HCEC 1CT (cell line): ENCODE results near the gene TPGS1.

ENCODE experiments used
- DNase-seq: peaks from one replicate; pipeline ENCODE4 v3.0.0-alpha.2; 2017

TPGS1 gene

DNA sequence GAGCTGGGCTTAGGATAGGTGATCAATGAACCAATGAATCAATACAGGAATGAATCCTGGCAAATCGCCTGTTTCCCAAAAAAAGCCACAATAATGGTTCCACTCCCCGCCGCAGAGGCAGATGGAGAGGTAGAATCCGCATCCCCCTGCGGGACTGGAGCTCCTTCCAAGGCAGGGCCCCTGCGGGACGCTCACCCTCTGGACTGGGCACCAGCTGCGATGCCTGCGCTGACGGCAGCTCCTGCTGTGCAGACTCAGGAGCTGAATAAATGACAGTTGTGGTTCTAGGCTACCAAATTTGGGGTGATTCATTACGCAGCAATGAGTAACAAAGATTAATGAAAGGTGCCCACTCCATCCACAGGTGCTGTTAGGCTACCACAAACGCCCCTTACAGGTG is 15.4 kb downstream of the TPGS1 start:
- no peak for DNase-seq

DNA sequence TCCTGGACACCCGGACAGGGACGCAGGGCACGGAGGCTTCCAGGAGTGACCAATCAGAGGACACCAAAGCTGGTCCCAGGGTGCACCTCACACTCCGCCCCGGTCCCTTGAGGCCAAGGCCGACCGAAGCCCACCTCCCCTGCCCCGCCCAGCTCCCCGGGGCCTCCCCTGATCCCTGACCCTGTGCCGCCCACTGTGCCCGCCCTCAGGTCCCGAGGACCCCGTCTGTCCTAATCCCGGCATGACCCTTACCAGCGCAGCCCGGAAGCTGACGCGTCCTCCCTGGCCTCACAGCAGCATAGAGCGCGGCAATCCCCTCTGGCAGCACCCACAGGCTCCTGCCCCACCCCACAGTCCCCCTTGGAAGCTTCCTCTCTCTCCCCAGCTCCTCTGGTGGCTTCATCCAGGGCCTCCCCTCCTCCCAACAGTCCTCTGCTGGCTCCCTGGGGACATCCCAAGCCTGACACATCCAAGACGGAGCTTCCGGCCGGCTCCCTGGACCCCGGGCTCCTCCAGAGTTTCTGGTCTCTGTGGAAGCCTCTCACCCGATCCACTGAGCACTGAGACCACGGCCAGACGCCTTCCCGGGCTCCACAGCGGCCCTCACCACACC is 16.9 kb downstream of the TPGS1 start:
- no peak for DNase-seq

DNA sequence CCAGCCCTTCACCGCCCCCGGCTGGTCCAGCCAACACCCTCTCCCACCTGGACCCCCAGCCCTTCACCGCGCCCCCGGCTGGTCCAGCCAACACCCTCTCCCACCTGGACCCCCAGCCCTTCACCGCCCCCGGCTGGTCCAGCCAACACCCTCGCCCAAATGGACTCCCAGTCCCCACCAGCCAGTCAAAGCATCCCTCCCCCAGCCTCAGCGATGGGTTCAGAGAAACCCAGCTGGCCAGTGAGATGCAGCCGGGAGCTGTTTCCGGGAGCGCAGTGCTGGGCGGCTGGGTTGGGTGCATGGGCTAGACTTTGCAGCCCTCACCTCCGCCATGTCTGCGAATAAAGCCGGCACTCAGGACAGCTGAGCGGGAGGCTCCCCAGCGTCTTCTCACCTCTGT is 17.7 kb downstream of the TPGS1 start:
- DNase-seq: no peak

DNA sequence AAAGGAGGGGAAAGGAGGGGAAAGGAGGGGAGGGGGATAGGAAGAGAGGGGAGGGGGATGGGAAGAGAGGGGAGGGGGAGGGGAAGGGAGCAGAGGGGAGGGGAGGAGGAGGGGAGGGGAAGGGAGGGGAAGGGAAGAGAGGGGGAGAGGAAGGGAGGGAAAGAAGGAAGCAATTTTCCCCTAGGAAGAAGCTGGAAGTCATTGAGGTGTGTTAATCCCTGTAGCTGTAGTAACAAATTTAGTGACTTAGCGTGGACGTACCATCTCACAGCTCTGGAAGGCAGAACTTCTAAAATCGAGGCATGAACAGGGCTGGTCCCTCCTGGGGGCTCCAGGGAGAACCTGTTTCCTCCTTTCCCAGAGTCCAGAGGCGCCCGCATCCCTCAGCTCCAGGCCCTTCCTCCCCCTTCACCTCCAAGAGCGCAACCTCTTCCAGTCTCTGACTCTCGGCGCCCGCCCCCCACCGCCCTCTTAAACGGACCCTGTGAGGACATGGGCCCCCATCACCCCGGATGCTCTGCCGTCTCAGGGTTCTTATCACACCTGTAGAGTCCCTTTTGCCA is 18.6 kb downstream of the TPGS1 start:
- DNase-seq: no peak

DNA sequence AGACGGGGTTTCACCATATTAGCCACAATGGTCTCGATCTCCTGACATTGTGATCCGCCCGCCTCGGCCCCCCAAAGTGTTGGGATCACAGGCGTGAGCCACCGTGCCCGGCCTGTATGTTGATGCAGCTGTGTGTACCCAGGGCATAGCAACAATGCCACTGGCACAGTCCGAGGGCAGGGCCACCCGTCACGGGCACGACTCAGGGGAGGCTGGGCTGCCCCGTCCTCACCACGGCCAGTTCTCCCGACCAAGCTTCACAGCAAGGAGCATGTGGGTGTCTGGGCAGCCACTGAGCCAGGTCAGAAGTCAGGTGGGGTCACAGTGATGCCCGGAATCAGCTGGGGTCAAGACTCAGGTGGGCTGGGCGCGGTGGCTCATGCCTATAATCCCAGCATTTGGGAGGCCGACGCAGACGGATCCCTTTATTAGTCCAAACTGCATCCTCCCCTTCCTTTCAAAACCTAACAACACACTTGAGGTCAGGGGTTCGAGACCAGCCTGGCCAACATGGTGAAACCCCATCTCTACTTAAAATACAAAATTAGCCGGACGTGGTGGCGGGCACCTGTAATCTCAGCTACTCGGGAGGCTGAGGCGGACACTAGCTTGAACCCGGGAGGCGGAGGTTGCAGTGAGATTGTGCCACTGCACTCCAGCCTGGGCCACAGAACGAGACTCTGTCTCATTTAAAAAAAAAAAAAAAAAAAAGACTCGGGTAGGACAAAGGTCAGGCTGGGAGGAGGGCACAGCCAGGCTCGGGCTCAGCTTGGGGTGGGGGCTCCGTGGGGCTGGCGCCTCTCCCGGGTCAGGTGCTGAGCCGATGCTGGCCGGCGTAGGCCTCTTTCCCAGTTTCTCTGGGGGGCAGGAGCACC is 23.1 kb downstream of the TPGS1 start:
- no peak for DNase-seq

DNA sequence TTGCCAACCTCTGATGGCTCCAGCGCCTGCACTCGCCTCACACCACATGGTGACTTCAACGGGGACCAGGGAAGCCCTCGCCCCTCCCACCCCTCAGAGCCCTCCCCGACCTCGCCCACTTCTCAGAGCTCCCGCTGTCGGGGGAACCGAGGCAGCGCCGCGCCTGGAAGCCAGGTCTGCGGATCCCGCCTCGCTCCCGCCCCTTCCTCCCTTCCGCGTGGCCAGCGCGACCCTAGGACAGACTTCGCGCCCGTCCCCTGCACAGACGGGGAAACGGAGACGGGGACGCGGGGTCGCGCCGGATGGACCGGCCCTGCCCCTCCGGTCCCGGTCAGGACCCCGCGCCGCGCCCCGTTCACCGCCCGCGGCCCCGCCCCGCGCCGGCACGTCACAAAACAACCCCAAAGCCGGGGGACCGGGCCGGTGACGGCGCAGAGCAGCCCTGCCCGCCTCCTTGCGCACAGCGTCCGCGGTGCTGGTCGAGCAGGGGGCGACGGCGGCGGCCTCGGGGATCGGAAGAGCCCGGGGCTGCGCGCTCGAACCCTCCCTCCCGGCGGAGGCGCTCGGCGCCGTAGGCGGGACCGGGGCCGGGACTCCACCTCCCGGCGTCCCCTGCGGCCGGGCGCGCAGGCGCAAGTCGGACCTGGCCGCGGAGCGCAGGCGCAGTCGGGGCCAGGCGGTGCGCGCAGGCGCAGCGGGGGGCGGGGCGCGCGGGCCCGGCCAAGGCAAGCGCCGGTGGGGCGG is 23.9 kb downstream of the TPGS1 start:
- DNase-seq: peak; percentile 77

DNA sequence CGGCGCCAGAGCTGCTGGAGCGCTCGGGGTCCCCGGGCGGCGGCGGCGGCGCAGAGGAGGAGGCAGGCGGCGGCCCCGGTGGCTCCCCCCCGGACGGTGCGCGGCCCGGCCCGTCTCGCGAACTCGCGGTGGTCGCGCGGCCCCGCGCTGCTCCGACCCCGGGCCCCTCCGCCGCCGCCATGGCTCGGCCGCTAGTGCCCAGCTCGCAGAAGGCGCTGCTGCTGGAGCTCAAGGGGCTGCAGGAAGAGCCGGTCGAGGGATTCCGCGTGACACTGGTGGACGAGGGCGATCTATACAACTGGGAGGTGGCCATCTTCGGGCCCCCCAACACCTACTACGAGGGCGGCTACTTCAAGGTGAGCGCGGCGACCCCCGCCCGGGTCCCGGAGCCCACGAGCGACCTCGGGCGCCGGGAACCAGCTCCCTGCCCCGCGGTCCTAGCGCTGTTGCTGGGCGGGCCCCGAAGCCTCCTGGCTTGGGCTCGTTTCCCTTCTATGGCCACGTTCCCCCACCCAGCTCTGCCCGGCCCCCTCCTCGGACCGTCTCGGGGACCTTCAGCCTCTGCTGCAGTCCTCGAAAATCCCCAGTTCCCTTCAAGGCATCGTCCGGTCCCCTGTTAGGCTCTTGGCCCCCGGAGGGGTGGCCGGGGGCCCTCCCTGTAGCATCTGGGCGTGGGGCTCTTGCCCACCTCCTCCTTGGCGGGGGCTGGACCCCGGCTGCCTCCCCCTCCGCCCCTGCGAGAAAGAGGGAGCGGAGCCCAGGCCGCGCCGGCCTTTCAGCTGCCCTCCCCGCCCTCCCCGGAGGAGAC is 24.7 kb downstream of the TPGS1 start, which contains the start of gene CDC34:
Gene CDC34 (plus strand): TSS at position 8 of the 808 bp plus-strand sequence. CDS start 172 bp downstream, at position 180.
- DNase-seq: no peak

DNA sequence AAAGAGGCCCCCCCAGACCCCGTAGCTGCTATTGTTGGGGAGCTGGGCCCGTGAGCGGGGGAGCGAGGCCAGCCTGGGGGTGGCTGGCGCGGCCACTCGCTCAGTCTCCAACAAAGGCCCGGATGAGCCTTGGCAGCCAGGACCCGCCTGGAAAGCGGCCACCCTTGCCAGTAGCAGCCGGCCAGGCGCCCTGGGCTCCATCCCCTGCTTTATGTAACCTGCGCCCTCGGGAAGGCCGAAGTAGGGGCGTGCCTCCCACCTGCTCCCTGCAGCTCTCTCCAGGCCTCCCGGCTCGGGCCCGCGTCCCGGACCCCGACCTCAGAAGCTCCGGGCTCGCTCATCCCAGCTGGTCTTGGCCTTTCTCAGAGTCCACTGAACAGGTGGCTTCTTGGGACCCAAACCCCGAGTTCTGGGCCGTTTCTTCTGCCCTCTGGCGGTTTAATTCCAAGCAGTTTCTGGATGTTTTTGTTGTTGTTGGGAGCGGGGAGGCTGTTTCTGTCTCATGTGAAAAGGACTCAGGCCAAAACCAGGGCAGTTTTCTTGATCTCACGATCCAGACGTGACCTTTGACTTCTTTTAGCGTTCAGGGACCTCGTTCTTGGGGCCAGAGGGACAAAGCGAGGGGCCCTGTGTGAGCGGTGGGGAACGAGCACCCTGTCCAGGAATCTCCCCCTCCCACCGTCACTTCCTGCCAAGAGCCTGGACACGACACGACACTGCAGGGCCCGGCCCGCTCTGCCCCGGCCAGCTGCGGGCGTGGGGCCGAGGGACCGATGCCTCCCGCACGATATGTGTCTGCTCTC is 25.5 kb downstream of the TPGS1 start:
- DNase-seq: peak; percentile 51

DNA sequence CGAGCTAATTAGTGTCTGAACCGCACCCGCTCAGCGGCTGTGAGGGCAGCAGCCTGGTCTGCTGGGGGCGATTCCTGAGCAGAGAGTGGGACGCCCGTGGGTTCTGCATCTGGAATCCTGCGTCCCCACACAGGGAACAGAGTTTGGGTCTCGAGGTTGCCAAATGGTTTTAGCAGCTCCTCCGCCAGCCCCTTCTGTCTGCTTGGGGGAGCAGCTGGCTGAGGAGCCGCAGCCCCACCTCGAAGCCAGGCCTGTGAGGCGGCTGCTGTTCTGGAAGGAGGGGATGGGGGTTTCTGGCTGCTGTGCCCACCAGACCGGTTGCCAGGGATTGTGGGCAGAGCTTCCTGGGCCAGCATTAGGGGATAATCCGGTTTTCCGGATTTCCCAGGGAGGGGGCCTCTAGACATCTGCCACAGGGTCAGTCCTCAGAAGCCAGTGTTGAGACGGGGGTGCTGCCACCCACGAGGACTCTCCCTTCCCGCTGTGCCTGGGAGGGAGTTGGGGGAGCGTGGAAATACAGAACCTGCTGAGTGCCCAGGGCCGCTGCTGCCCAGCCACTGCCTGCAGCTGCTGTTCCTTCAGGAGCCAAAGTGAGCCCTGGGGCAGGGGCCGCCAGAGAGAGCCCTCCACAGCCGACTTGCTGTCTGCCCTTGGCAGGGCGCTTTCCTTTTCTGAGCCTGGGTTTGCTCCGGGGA is 26.2 kb downstream of the TPGS1 start:
- DNase-seq: no peak

DNA sequence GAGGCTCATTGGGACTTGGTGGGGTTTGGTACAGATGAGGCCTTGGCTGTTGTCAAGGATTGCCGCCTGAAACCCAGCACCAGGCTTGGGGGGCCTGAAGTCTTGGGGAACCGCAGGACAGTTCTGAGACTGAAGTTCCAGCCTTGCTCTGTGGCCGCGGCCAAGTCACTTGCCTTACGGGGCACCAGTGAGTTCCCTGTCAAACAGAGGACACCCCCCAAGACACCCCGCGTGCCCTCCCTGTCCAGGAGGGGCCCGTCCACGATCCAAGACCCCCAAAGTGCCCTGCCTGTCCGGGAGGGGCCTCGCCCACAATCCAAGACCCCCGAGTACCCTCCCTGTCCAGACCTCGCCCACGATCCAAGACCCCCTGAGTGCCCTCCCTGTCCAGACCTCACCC is 26.8 kb downstream of the TPGS1 start:
- no peak for DNase-seq

DNA sequence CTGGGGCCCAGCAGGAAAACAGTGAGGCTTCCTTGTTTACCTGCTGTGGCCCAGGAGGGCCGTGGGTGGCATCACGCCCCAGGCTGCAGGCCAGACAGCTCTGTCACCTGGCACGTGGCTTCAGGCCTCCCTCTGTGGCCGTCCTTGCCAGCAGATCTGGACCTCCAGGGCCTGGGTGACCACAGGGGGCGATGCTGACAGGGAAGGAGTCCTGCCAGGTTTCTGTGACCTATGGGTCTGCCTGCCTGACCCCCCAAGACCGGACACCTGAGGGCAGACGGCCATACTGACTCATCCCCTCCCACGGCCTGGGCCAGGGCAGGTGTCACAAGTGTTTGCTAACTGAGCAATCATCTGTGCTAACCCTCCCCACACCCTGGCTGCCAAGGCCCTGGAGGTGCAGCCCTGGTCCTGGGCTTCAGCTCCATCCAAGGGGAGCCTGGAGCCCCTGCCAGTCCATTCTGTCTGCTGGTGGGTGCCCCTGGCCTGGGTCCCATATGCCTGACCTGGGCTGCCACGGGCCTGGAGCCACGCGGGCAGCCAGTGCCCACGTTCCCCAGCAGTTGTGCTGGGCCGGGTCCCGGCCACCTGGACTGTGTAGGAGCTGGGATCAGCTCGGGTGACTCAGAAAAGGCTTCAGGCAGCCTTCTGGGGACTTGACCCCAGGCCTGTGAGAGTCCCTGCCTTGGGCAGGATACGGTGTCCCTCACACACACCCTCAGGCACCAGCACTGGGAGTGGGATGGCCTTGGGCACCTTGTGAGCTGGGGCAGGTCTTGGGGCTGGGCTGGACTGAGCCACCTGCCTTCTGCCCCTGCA is 27.9 kb downstream of the TPGS1 start:
- DNase-seq: no peak

DNA sequence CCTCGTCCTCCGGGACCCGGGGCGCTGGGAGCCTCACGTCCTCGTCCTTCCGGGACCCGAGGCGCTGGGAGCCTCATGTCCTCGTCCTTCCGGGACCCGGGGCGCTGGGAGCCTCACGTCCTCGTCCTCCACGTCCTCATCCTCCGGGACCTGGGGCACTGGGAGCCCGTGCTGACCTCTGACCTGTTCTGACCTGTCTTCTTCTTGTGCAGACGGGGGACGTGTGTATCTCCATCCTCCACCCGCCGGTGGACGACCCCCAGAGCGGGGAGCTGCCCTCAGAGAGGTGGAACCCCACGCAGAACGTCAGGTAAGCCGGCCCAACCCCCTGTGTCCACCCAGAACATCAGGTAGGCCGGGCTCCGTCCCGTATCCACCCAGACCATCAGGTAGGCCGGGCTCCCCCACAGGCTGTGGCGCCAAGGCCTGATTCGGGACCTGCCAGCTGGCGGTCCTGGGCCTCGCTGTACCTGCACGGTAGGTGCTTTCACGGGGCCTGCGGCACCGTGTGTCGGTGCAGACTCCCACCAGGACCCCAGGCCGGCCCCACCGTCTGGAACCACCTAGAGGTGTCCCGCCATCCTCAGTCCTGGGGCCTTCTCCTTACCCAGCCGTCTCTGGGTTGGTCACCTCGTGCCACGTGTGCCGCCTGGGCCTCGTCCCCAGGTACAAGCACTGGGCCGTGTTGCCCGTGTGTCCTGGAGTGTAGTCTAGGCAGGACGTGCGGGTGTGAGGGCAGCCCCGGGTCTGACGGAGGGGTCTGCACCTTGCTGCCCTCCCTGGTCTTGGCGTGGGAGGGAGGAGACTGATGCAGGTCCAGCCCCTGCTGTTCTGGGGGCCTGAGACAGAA is 29.0 kb downstream of the TPGS1 start:
- no peak for DNase-seq

DNA sequence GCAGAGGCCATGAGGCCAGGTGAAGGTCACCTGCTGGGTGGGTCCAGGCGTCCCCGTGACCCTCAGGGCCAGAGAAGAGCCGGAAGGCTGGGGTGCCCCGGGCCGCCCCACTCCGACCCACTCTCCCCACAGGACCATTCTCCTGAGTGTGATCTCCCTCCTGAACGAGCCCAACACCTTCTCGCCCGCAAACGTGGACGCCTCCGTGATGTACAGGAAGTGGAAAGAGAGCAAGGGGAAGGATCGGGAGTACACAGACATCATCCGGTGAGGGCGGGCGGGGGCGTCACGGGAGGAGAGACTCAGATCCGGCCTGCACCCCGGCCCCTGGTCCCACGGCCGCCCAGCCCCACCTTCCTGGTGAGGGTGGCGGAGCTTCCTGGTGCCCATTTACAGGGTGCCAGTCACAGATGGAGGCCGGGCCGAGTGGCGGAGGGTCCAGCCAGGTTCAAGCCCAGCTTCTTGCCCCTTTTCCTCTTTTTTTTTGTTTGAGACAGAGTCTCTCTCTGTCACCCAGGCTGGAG is 29.6 kb downstream of the TPGS1 start:
- DNase-seq: no peak

DNA sequence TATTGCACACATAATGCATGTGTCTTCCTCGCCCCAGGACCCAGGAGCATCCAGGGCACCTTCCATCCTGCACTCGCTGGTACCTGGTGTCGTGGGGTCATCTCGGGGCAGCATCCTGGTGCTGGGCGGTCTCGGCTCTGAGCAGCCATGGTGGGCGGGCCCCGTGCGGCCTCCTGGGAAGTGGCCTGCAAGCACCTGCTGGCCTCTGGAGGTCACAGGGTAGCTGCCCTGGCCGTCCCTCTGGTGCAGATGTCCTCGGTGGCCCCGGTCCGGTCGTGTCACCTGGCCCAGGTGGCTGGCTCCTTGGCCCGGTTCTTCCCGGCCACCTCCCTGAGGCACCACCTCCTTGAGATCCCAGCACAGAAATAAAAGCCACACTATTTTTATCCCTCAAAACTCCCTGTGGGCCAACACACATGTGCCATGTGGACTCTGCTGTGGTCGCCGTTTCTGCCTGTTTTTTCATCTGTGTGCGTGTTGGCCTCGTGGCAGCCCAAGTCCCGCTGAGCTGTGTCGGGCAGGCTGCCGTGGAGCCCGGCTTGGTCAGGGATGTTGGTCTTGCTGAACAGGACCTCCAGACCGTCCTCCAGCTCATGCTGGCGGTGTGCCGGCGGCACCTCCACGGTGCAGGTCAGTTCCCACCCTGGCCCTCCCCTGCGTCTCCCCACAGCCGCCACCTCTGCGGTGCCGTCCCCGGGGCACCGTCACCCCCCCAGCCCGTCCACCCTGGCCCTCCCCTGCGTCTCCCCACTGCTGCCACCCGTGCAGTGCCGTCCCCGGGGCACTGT is 31.5 kb downstream of the TPGS1 start:
- DNase-seq: no peak

DNA sequence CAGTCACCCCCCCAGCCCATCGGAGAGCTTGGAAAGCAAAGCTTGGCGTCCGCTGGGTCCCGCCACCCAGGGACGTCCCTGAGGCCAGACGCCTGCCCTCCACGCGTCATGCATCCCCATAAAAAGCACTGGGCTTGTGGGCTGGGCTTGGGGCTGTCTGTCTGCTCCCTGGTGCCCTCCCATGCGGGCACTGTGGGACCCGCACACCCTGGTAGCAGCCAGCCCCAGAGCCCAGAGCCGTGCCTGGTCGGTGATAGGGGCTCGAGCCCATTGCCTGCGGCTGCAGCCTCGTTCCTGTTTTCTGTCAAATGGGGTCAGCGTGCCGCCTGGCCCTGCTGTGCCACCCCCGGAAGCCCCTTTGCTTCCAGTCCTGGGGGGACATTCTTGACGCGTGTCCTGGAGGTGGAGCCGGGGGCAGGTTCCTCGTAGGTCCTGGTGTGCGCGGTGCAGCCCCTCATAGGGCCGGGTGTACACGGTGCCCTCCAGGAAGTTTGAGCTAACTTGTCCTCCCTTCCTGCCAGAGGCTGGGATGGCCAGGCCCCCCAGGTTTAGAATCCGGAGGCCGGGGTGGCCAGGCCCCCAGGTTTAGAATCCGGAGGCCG is 32.2 kb downstream of the TPGS1 start:
- DNase-seq: no peak

DNA sequence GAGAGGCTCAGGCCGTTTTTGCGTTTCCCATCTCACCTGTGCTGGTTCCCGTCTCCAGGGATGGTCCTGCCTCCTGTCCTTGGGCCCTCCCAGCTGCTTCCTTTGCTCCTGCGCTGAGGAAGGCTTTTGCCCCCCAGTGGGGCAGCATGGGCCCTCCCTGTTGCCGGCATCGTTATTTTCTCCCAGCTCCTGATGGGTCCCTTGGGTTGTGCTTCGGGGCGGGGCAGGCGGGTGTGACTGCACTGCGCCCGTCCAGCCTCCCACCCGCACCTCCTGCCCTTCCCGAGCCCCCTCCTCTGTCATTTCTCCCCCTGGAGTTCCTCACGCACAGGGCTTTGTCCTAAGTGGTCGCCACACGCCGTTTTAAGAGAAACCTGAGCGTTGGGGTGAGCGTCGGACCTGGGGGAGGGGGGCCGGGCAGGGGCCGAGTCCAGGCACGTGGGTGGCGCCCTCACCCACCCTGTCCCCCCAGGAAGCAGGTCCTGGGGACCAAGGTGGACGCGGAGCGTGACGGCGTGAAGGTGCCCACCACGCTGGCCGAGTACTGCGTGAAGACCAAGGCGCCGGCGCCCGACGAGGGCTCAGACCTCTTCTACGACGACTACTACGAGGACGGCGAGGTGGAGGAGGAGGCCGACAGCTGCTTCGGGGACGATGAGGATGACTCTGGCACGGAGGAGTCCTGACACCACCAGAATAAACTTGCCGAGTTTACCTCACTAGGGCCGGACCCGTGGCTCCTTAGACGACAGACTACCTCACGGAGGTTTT is 33.8 kb downstream of the TPGS1 start:
- DNase-seq: no peak

DNA sequence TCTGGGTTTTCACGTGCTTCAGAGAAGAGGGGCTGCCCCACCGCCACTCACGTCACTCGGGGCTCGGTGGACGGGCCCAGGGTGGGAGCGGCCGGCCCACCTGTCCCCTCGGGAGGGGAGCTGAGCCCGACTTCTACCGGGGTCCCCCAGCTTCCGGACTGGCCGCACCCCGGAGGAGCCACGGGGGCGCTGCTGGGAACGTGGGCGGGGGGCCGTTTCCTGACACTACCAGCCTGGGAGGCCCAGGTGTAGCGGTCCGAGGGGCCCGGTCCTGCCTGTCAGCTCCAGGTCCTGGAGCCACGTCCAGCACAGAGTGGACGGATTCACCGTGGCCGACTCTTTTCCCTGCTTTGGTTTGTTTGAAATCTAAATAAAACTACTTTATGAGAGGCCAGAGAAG is 34.4 kb downstream of the TPGS1 start:
- no peak for DNase-seq
